Chondrocyte (in vitro differentiated cells): ENCODE measurements around the gene MAP4K3. TPM values are rescaled to one million over a fixed set of nuclear protein-coding genes. Genes with fewer than 3 reads are reported as not detected.
A peak's percentile ranks its signal among the peaks of the same experiment; 100 is the strongest.

Experiments used
- DNase-seq: peaks from one replicate; pipeline ENCODE4 v3.0.0; 2021; ENCODE audit warnings: mixed read lengths, low spot score
- H3K27ac Mint-ChIP-seq: one replicate; pipeline ENCODE4 v1.8.0; 2021; ENCODE audit warnings: mild to moderate bottlenecking, moderate library complexity, mixed read lengths; ENCODE audit not compliant: unreplicated experiment
- H3K27me3 Mint-ChIP-seq: 2 replicates; pipeline ENCODE4 v1.8.0; 2021; ENCODE audit warnings: low read depth, mixed read lengths
- H3K36me3 Mint-ChIP-seq: 2 replicates; pipeline ENCODE4 v1.8.0; 2021; ENCODE audit warnings: low read depth, mixed read lengths
- H3K4me1 Mint-ChIP-seq: 2 replicates; pipeline ENCODE4 v1.8.0; 2021; ENCODE audit warnings: low read depth, mild to moderate bottlenecking, mixed read lengths
- H3K4me3 Mint-ChIP-seq: one replicate; pipeline ENCODE4 v1.8.0; 2021; ENCODE audit warnings: mild to moderate bottlenecking, moderate library complexity, mixed read lengths; ENCODE audit not compliant: unreplicated experiment
- H3K9me3 Mint-ChIP-seq: 2 replicates; pipeline ENCODE4 v1.8.0; 2021; ENCODE audit warnings: low read depth, mixed read lengths
- total RNA-seq: library from RNA; stranded (reverse); gene quantifications from 3 replicates; pipeline ENCODE4 v1.2.1, GENCODE V29; 2021
- TF ChIP-seq, protein P1 (sequence below): fragments of 200-600 bp; sonication (generic); IDR thresholded peaks from 2 replicates; pipeline ENCODE4 v1.5.0; 2021; ENCODE audit warnings: antibody characterized with exemption, mild to moderate bottlenecking, moderate library complexity

MAP4K3 gene
- total RNA-seq, 1 donor from 2014 or later, result 35.3 TPM

DNA sequence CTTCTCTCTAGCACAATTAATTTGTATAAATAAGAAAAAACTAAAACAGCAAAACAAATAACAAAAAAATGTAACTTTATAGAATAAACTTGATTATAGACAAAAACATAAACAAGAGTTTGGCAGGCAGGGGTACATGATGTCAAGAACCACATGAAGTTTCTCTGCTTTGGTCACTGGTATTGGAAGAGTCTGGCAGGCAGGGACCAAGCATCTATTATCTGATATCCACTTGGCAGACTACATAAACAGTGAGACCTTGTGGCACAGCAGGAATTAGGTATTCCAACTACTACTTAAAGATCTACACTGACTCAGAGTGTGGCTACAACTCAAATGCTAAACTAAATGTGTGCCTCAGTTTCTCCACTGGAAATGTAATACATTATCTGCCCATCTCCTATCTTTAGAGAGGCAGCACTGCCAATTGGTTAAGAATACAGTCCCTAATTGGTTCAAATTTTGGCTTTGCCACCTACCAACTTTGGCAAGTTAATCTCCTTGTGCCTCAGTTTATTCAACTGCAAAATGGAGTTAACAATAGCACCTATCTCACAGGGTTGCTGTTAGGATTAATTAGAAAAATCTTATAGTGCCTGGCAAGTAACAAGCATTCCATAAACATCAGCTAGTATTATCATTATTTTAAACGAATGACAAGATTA lies 2.7 kb downstream of the MAP4K3 start:
- Mint-ChIP-seq H3K4me3 (peak overlapping the region; percentile 93), H3K4me1 (peaks cover 75% of the 10 kb centered on the region), H3K27ac (no peak overlapping the region), H3K36me3 (no peaks in the 10 kb centered on the region), H3K27me3 (no peaks in the 10 kb centered on the region), H3K9me3 (no peaks in the 10 kb centered on the region)
- TF ChIP-seq, protein P1, sequence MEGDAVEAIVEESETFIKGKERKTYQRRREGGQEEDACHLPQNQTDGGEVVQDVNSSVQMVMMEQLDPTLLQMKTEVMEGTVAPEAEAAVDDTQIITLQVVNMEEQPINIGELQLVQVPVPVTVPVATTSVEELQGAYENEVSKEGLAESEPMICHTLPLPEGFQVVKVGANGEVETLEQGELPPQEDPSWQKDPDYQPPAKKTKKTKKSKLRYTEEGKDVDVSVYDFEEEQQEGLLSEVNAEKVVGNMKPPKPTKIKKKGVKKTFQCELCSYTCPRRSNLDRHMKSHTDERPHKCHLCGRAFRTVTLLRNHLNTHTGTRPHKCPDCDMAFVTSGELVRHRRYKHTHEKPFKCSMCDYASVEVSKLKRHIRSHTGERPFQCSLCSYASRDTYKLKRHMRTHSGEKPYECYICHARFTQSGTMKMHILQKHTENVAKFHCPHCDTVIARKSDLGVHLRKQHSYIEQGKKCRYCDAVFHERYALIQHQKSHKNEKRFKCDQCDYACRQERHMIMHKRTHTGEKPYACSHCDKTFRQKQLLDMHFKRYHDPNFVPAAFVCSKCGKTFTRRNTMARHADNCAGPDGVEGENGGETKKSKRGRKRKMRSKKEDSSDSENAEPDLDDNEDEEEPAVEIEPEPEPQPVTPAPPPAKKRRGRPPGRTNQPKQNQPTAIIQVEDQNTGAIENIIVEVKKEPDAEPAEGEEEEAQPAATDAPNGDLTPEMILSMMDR, result no peak
- DNase-seq, result no peak

DNA sequence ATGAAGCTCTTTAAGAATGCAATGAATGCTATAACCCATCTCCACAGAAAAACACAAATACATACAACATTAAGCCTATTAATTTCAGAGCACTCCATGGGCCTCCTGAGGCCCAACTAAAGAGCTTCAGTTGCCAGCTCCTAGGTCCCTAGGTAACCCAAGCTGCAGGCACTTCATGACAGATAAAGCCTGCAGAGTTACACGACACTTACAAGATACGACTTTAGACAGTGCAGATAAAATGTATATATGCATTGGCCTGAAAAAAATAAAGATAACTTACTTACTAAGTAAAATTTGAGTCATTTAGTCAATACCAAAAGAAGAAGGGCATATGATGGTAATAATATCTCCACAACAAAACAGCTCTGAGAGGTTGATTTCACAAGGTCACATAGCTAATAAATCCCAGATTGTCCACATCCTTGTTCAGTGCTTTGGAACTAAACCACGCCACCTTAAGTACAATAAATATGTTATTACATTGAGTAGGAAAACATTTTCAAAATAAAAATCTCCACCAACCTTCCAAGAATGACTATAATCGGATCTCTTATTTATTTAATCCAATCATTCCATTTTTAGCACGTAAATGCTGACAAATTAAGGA lies 3.4 kb downstream of the MAP4K3 start:
- DNase-seq, result no peak
- H3K4me3 Mint-ChIP-seq, result no peak overlapping the region

DNA sequence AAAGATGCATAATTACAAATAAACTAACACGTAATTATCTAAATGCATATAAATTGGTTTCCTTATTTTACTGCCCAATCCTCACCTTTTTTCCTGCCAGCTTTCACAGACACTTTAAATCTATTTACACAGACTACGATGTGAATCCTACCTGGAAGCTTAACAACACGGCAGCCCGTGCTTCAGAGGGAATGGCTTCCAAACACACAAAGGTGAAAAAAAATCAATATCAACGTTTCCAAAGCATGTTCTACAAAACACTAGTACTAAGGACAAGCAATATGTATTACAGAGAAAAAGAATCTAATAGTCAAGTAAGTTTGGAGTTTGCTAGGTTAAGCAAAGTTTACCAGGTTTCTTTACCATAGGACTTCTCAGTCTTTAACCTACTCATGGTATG lies 4.4 kb downstream of the MAP4K3 start:
- Mint-ChIP-seq H3K9me3 (no peaks in the 10 kb centered on the region), H3K27me3 (no peaks in the 10 kb centered on the region), H3K36me3 (no peaks in the 10 kb centered on the region), H3K27ac (no peak overlapping the region), H3K4me3 (no peak overlapping the region), H3K4me1 (peaks cover 63% of the 10 kb centered on the region)
- TF ChIP-seq, protein P1, result no peak
- DNase-seq, result no peak

More for the DNA sequence above, 3.4 kb downstream of the MAP4K3 start:
- no peak overlapping the region for H3K27ac Mint-ChIP-seq
- no peaks in the 10 kb centered on the region for H3K9me3 Mint-ChIP-seq
- TF ChIP-seq, protein P1, result no peak
- no peaks in the 10 kb centered on the region for H3K36me3 Mint-ChIP-seq
- H3K27me3 Mint-ChIP-seq, result no peaks in the 10 kb centered on the region
- H3K4me1 Mint-ChIP-seq, result peaks cover 68% of the 10 kb centered on the region

DNA sequence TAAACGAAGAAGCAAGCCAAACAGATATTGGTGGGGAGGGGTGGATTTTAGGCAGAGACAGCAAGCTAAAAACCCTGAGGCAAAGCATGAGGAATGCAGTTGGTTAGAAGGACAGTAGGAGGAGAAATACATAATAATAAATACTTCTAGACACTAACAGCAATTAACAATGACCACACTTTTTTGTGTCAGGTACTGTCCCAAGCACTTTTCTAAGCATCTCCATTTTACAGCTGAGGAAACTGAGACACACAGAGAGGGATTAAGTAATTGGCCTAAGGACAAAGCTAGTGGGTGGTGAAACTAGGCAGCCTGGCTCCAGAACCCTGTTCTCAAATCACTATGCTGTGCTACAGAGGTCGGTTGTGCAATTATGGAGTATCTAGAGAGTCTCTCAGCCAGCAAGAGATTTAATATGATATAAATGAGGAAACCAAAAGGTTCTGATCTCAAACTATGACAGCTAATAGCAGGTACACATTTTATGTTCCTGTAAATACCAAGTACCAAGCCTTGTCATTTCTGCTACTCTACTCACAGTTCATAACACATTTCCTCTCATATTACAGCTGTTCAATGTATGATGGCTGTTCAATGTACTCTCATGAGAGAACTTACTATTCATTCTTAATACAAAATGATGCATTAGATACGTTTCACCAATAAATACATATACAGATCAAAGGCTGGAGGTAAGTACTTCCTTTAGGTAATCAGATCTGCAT lies 5.3 kb downstream of the MAP4K3 start:
- H3K36me3 Mint-ChIP-seq, result no peaks in the 10 kb centered on the region
- TF ChIP-seq, protein P1, result no peak
- H3K4me3 Mint-ChIP-seq, result no peak overlapping the region
- H3K27ac Mint-ChIP-seq, result peak overlapping the region; percentile 42
- H3K27me3 Mint-ChIP-seq, result no peaks in the 10 kb centered on the region
- peaks cover 72% of the 10 kb centered on the region for H3K4me1 Mint-ChIP-seq
- H3K9me3 Mint-ChIP-seq, result no peaks in the 10 kb centered on the region
- no peak for DNase-seq

DNA sequence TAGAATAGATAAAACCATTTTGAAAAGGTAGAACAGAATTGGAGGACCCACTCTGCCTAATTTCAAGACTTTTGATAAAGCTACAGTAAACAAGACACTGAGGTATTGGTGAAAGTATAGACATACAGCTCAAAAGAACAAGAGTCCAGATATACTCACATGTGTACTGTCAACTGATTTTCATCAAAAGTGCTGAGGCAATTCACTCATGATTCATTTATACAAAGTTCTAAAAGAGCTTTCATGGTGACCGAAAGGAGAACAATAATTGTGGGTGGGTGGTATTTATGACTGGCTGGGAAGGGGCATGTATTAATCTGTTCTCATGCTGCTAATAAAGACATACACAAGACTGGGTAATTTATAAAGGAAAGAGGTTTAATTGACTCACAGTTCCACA lies 7.3 kb downstream of the MAP4K3 start:
- no peaks in the 10 kb centered on the region for H3K36me3 Mint-ChIP-seq
- TF ChIP-seq, protein P1, result no peak
- no peak for DNase-seq
- H3K4me3 Mint-ChIP-seq, result no peak overlapping the region
- peaks cover 79% of the 10 kb centered on the region for H3K4me1 Mint-ChIP-seq
- H3K9me3 Mint-ChIP-seq, result no peaks in the 10 kb centered on the region
- no peak overlapping the region for H3K27ac Mint-ChIP-seq
- H3K27me3 Mint-ChIP-seq, result no peaks in the 10 kb centered on the region
